ENCODE data around the gene MBD2.
A peak's percentile ranks its signal among the peaks of the same experiment; 100 is the strongest.
"Not testable (repeated sequence)": the region's sequence is repeated elsewhere in the genome, so short reads cannot be mapped to it uniquely, and the experiment has no call there.

Gene MBD2, protein sequence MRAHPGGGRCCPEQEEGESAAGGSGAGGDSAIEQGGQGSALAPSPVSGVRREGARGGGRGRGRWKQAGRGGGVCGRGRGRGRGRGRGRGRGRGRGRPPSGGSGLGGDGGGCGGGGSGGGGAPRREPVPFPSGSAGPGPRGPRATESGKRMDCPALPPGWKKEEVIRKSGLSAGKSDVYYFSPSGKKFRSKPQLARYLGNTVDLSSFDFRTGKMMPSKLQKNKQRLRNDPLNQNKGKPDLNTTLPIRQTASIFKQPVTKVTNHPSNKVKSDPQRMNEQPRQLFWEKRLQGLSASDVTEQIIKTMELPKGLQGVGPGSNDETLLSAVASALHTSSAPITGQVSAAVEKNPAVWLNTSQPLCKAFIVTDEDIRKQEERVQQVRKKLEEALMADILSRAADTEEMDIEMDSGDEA

DNA sequence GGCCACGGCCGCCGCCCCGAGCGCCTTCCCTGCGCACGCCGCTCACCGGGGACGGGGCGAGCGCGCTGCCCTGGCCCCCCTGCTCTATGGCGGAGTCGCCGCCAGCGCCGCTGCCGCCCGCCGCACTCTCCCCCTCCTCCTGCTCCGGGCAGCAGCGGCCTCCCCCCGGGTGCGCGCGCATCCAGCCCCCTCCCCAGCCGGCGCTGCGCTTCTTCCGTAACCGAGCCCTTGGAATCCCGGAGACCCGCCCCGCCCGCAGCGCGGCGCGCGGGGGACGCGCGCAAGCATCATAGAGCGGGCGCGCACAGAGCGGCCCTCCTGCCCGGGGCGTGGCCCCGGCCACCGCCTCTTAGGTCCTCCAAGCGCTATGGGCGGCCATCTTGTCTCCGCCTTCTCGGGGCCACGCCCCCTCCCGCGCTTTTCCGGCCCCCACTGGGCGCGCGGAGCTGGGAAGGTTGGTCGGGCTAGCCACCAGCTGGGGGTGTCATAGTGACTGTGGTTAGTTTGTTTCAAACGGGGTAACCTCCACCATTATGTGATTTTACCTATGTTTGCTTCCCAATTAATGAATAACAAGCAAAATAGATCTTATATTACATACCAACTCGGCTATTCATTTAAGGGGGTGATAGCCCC is at the start of gene MBD2:
TSS of gene MBD2 (minus strand) at position 291 of the 636 bp plus-strand sequence. CDS start at position 181, 110 bp downstream.
- peak; percentile 93 for DNase-seq

GRCh38 chr18:54269893-54270844 is 45.7 kb upstream of the MBD2 start:
- DNase-seq = peak; percentile 58

DNA sequence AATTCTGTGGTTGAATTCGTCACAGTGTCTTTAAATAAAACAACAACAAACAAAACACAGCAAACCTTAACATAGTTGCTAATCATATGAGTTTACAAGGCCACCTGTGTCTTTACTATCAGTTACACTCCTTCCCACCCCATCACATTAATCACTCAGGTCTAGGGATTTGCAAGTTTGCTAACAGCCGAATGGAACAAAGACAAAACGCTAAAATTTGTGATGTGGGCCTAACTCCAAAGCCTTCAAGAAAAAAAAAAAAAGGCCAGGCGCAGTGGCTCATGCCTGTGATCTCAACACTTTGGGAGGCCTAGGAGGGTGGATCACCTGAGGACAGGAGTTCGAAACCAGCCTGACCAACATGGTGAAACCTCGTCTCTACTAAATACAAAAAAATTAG is 44.3 kb upstream of the MBD2 start:
- DNase-seq = no peak

- DNase-seq = no peak
These were observed 43.2 kb upstream of the MBD2 start for GRCh38 chr18:54267701-54268100.

GRCh38 chr18:54263904-54264336 is 39.5 kb upstream of the MBD2 start:
- DNase-seq = no peak

DNA sequence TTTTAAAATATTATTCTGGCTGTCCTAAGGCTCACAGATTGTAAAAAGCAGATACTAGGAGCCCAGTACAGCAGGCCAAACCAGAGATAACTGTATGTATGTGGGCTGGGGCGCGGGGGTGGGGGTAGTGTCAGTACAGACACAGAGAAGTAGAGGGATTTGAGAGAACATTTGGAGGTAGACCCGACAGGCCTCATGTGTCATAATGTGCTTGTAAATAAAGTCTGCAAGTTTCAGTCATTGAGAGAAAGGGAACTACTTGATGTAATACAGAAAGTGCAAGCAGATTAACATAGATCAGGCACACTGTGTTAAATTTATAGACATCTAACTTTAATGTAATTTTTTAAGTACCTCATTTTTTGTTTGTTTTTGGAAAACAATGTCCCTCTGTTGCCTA is 37.4 kb upstream of the MBD2 start:
- peak; percentile 91 for DNase-seq

DNA sequence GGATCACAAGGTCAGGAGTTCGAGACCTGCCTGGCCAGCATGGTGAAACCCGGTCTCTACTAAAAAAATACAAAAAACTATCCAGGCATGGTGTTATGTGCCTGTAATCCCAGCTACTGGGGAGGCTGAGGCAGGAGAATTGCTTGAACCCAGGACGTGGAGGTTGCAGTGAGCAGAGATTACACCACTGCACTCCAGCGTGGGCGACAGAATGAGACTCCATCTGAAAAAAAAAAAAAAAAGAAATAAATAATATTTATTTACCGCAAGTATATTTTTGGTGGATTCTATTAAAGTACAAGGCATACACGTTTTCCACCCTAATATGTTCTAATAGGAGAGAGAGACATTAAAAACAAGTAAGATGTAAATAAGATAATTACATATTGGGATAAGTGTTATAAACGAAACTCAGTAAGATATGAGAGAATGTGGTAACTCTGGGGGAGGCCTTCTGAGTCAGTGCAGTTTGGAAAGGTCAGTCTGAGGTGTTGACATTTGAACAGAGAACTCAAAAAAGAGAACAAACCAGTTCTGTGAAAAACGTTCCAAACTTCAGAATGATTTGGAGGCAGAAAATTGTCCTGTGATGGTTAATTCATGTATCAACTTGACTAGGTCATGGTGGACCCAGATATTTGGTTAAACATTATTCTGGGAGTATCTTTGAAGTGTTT is 36.1 kb upstream of the MBD2 start:
- peak; percentile 81 for DNase-seq

DNA sequence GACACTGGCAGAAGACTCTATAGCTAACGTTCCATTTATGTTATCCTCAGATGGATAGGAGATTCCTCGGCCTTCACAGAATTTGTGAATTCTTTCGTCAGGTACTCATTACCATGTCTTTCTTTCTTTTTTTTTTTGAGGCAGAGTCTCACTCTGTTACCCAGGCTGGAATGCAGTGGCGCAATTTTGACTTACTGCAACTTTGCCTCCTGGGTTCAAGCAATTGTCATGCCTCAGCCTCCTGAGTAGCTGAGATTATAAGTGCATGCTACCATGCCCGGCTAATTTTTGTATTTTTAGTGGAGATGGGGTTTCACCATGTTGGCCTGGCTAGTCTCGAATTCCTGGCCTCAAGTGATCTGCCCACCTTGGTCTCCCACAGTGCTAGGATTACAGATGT is 33.3 kb upstream of the MBD2 start:
- not testable (repeated sequence) for DNase-seq

GRCh38 chr18:54257015-54257414 is 32.5 kb upstream of the MBD2 start:
- DNase-seq = no peak

GRCh38 chr18:54255141-54255540 is 30.7 kb upstream of the MBD2 start:
- no peak for DNase-seq

- no peak for DNase-seq
These were observed 29.8 kb upstream of the MBD2 start for GRCh38 chr18:54254265-54254758.

GRCh38 chr18:54251606-54252390 is 27.3 kb upstream of the MBD2 start:
- no peak for DNase-seq

DNA sequence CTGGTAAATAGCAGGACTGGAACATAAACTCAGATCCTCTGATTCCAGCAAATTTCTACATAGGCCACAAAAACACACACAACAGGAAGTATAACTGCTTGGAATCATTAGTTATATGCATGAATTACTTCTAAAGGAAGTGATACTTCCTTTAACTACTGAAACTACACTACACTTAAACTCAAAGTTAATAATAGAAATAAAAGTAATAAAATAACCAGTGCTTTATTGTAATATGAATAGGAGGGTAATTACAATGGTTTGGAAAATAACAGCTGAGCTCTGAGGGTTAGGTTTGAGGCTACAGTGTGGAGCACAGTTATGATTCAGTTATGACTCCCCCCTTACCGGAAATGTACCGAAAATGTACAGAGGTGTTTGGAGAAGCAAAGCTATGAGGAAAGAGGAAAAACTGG is 26.4 kb upstream of the MBD2 start:
- DNase-seq = peak; percentile 60

DNA sequence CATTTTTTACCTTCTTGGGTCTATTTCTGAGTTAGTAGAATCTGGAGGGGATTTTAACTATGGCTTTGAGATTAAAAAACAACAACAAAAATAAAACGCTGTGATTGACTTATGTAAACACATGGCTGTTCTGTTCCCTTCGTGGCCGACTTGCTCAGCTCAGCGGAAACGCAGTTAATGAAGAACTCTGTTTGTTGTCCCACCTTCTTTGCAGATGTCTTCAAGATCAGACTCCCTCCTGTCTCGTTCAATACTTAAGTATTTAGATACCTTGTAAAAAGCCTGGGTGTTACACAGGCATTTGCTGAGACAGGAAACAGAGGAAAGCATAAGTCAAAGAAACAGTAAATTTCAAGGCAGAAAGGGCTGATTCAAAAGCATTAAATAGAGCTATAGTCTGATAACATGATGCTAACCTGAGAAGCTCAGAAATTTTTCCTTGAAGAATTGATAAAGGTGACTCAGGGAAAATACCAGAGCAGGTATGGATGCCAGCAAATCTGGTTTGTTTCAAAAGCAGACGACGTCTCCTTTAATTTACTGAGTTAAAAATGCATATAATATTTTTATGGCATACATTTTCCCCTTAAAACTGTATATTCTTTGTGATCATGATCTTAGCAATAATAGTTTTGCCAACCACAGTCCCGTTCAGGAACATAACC is 23.2 kb upstream of the MBD2 start:
- no peak for DNase-seq

- DNase-seq = no peak
These were observed 17.9 kb upstream of the MBD2 start for GRCh38 chr18:54242327-54242726.

DNA sequence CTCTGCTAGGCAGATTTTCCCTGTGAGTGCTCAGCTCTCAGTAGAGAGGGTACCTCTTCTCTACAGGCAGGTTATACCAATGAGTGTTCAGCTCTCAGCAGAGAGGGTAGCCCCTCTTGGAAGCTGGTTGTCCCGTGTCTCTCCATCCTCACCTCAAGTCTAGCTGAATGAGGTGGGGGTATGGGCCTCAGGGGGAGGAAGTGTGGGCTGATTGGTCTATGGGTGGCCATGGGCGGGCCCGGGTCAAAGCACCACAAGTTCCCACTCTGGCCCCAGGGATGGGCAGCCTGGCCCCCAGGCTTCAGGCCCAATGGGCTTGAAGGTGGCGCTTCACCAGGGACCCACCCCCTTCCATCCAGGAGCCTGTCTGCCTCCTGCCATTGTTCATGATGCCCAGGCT is 17.0 kb upstream of the MBD2 start:
- no peak for DNase-seq

DNA sequence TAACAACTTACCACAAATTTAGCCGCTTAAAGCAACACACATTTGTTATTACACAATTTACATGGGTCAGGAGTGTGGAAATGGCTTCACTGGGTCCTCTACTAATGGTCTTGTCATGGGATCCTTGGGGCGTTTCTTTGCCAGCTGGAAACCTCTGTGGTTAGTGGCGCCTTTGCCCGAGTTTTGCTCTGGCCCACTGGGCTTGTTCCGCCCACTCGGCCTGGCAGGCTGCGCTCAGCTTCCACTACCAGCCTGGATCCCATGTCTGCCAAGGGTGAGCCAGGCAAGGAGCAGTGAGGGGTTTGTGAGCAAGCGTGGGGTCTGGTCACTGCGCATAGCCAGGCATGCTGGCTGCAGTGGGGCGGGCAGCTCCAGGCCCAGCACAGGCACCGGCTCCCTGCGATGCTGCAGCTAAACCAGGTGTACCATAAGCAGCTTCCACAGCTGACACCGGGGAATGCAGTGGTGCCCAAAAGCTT is 16.2 kb upstream of the MBD2 start:
- DNase-seq = peak; percentile 82

GRCh38 chr18:54239601-54240000 is 15.1 kb upstream of the MBD2 start:
- peak; percentile 4 for DNase-seq

- DNase-seq = no peak
These were observed 14.6 kb upstream of the MBD2 start for GRCh38 chr18:54239091-54239490.

- no peak for DNase-seq
These were observed 13.9 kb upstream of the MBD2 start for GRCh38 chr18:54238173-54238936.
